GM23338 (cell line): ENCODE measurements around the gene PLEKHA7. TPM values are rescaled to one million over a fixed set of nuclear protein-coding genes. Genes with fewer than 3 reads are reported as not detected.

ENCODE experiments used
- ATAC-seq: fragments of 200-7000 bp; cut with Tn5 transposase; 3 replicates; pipeline ENCODE4 v1.9.1; 2020
- DNase-seq: peaks from one replicate; pipeline ENCODE4 v3.0.0-alpha.2; 2015; ENCODE audit warnings: low spot score
- H2AFZ ChIP-seq: fragments of 200-600 bp; sonication (generic); 2 replicates; pipeline ENCODE4 v1.8.0; 2016; ENCODE audit warnings: antibody characterized with exemption, mild to moderate bottlenecking, moderate library complexity
- H3F3A ChIP-seq: fragments of 200-600 bp; sonication (generic); replicated peaks from 2 replicates; pipeline ENCODE4 v1.8.0; 2017; ENCODE audit warnings: antibody characterized with exemption, mixed run types, low read depth
- H3K27ac ChIP-seq: fragments of 200-600 bp; sonication (generic); 2 replicates; pipeline ENCODE4 v1.6.1; 2016; ENCODE audit warnings: low read depth
- H3K27me3 ChIP-seq: fragments of 200-600 bp; sonication (generic); 2 replicates; pipeline ENCODE4 v1.8.0; 2016; ENCODE audit warnings: mild to moderate bottlenecking, mixed run types, moderate library complexity; ENCODE audit not compliant: insufficient read depth
- H3K36me3 ChIP-seq: fragments of 200-600 bp; sonication (generic); 2 replicates; pipeline ENCODE4 v1.8.0; 2016; ENCODE audit warnings: mild to moderate bottlenecking; ENCODE audit not compliant: insufficient read depth
- H3K4me1 ChIP-seq: fragments of 200-600 bp; sonication (generic); 2 replicates; pipeline ENCODE4 v1.8.0; 2016; ENCODE audit warnings: mild to moderate bottlenecking, moderate library complexity; ENCODE audit not compliant: insufficient read depth
- H3K4me2 ChIP-seq: fragments of 200-600 bp; sonication (generic); 2 replicates; pipeline ENCODE4 v1.7.1; 2017; ENCODE audit warnings: mixed run types
- H3K4me3 ChIP-seq: fragments of 200-600 bp; sonication (generic); 2 replicates; pipeline ENCODE4 v1.6.1; 2016; ENCODE audit warnings: mixed run types
- H3K79me2 ChIP-seq: fragments of 200-600 bp; sonication (generic); replicated peaks from 2 replicates; pipeline ENCODE4 v1.8.0; 2017; ENCODE audit warnings: mild to moderate bottlenecking; ENCODE audit not compliant: insufficient read depth
- H3K9me2 ChIP-seq: fragments of 200-600 bp; sonication (generic); 2 replicates; pipeline ENCODE4 v1.8.0; 2017; ENCODE audit not compliant: insufficient read depth
- H4K20me1 ChIP-seq: fragments of 200-600 bp; sonication (generic); replicated peaks from 2 replicates; pipeline ENCODE4 v1.8.0; 2017; ENCODE audit warnings: mild to moderate bottlenecking; ENCODE audit not compliant: insufficient read depth
- H3K27ac Mint-ChIP-seq: 2 replicates; pipeline ENCODE4 v1.8.0; 2020; ENCODE audit warnings: inconsistent platforms, mild to moderate bottlenecking, moderate library complexity, mixed read lengths
- H3K27me3 Mint-ChIP-seq: 3 replicates; pipeline ENCODE4 v1.8.0; 2022; ENCODE audit warnings: low read depth, mild to moderate bottlenecking, moderate library complexity, mixed read lengths, inconsistent platforms; ENCODE audit not compliant: insufficient read depth, poor library complexity
- H3K36me3 Mint-ChIP-seq: 3 replicates; pipeline ENCODE4 v1.8.0; 2021; ENCODE audit warnings: low read depth, mild to moderate bottlenecking, inconsistent platforms, moderate library complexity, mixed read lengths
- H3K4me1 Mint-ChIP-seq: 3 replicates; pipeline ENCODE4 v1.8.0; 2020; ENCODE audit warnings: mild to moderate bottlenecking, inconsistent platforms, mixed read lengths
- H3K4me3 Mint-ChIP-seq: 3 replicates; pipeline ENCODE4 v1.8.0; 2021; ENCODE audit warnings: moderate library complexity, mild to moderate bottlenecking, inconsistent platforms, mixed read lengths
- H3K9me3 Mint-ChIP-seq: 3 replicates; pipeline ENCODE4 v1.8.0; 2020; ENCODE audit warnings: moderate library complexity, mild to moderate bottlenecking, inconsistent platforms, mixed read lengths
- CTCF ChIP-seq, 2 experiments: fragments of 200-600 bp in 1 of 2; sonication (generic) in 1 of 2; conservative IDR thresholded peaks; 2 replicates each; pipeline versions ENCODE4 v1.5.1 to v1.6.1; 2016 to 2017; ENCODE audit warnings: antibody characterized with exemption in 2 of 2, low read depth in 2 of 2, mild to moderate bottlenecking in 2 of 2, moderate library complexity in 1 of 2
- ETS1 ChIP-seq: IDR thresholded peaks from 2 replicates; pipeline ENCODE4 v1.6.1; 2016; ENCODE audit warnings: antibody characterized with exemption
- EZH2 ChIP-seq: fragments of 200-600 bp; sonication (generic); IDR thresholded peaks from one replicate; pipeline ENCODE4 v1.8.0; 2017; ENCODE audit warnings: antibody characterized with exemption, mild to moderate bottlenecking, low read depth; ENCODE audit not compliant: unreplicated experiment
- EZH2phosphoT487 ChIP-seq: fragments of 200-600 bp; sonication (generic); IDR thresholded peaks from one replicate; pipeline ENCODE4 v1.8.1; 2018; ENCODE audit warnings: antibody characterized with exemption; ENCODE audit not compliant: unreplicated experiment
- POLR2AphosphoS5 ChIP-seq: IDR thresholded peaks from 2 replicates; pipeline ENCODE4 v1.6.1; 2016; ENCODE audit warnings: antibody characterized with exemption, low read depth
- REST ChIP-seq: IDR thresholded peaks from one replicate; pipeline ENCODE4 v1.6.1; 2018; ENCODE audit warnings: antibody characterized with exemption; ENCODE audit not compliant: unreplicated experiment
- STAT1 ChIP-seq: IDR thresholded peaks from one replicate; pipeline ENCODE4 v1.6.1; 2016; ENCODE audit warnings: antibody characterized with exemption; ENCODE audit not compliant: unreplicated experiment
- ZNF114 ChIP-seq: fragments of 250-450 bp; sonication (Bioruptor Pico); IDR thresholded peaks from 2 replicates; pipeline ENCODE4 v1.5.0; 2020; ENCODE audit warnings: mild to moderate bottlenecking, moderate library complexity
- ZNF331 ChIP-seq: fragments of 250-450 bp; sonication (Bioruptor Pico); IDR thresholded peaks from 2 replicates; pipeline ENCODE4 v1.5.0; 2020; ENCODE audit warnings: low read depth, mild to moderate bottlenecking, moderate library complexity
- ZNF462 ChIP-seq: fragments of 250-450 bp; sonication (Bioruptor Pico); IDR thresholded peaks from 2 replicates; pipeline ENCODE4 v1.5.0; 2020; ENCODE audit warnings: mild to moderate bottlenecking, moderate library complexity
- polyA plus RNA-seq: library from polyadenylated mRNA; unstranded; fragments of >200 nt; fragmentation: Nextera tagmentation; extraction: Ambion mirVana; gene quantifications from 2 replicates; pipeline ENCODE4 v1.2.1, GENCODE V29; 2016
- total RNA-seq: library from RNA; depleted of rRNA; stranded (reverse); fragments of >200 nt; shearing (Covaris generic); gene quantifications from 2 replicates; pipeline ENCODE4 v1.2.3, GENCODE V29; 2014

The PLEKHA7 gene
- total and polyA plus RNA-seq, 2 experiments from 2014 or later, result 9.7 to 15.8 TPM

- H3K4me3 Mint-ChIP-seq, result no peak overlapping the region
These were observed 240.0 kb downstream of the PLEKHA7 start for GRCh38 chr11:16773981-16774935.

More at GRCh38 chr11:16773981-16774935, 240.0 kb downstream of the PLEKHA7 start:
- ATAC-seq (no peak; the same call in 2 of the 3 replicates), DNase-seq (no peak)
- Histone ChIP-seq H4K20me1 (no peaks in the 10 kb centered on the region), H3K9me2 (no peaks in the 10 kb centered on the region), H3K36me3 (no peaks in the 10 kb centered on the region), H3K79me2 (no peaks in the 10 kb centered on the region), H3K4me3 (no peak overlapping the region), H3K27ac (no peak overlapping the region), H3F3A (no peaks in the 10 kb centered on the region), H3K4me1 (no peaks in the 10 kb centered on the region; the same call in 1 of the 2 replicates), H3K4me2 (no peak overlapping the region), H2AFZ (no peak overlapping the region), H3K27me3 (no peaks in the 10 kb centered on the region)
- Mint-ChIP-seq H3K4me1 (peaks cover 22% of the 10 kb centered on the region; the same call in 2 of the 3 replicates), H3K27ac (no peak overlapping the region), H3K36me3 (no peaks in the 10 kb centered on the region; the same call in 2 of the 3 replicates), H3K27me3 (peaks cover 8% of the 10 kb centered on the region), H3K9me3 (no peaks in the 10 kb centered on the region)
- TF ChIP-seq STAT1 (no peak), CTCF (conservative IDR thresholded peaks at IDR 0.05; ENCODE audit: low read depth in 2 of 2) (no peak), POLR2AphosphoS5 (no peak), ZNF331 (CRISPR knock-in tag) (no peak), EZH2 (no peak), ZNF462 (CRISPR knock-in tag) (no peak), REST (no peak), ZNF114 (no peak), EZH2phosphoT487 (no peak), ETS1 (no peak)
